T follicular helper cell (primary cell): Measurements from ENCODE around the gene LCMT2.

Experiments
- DNase-seq: peaks from one replicate; pipeline ENCODE4 v3.0.0-alpha.2; 2020; ENCODE audit warnings: low read depth
- total RNA-seq, 2 experiments: gene quantifications; one replicate each; lab custom pipeline; 2026; lab: John Stamatoyannopoulos, UW

Gene LCMT2
- 30.5 to 35.6 reads per million in 2 experiments for total RNA-seq

- DNase-seq: peak; percentile 86
Measured at GRCh38 chr15:43329960-43330779, at the start of gene LCMT2. LCMT2 (minus strand) TSS chr15:43330573; CDS start chr15:43330489, 84 bp downstream.

GRCh38 chr15:43378601-43379000 lies 48.2 kb upstream of the LCMT2 start:
- no peak for DNase-seq

- DNase-seq: no peak
Measured at GRCh38 chr15:43376017-43376705, 45.8 kb upstream of the LCMT2 start.

GRCh38 chr15:43370975-43371974 lies 40.9 kb upstream of the LCMT2 start, which contains the start of the genes TUBGCP4 and ZSCAN29:
TUBGCP4 (plus strand) TSS chr15:43371101; CDS start chr15:43371355, 254 bp downstream.
ZSCAN29 (minus strand) TSS chr15:43371043; CDS start chr15:43369913, 1,130 bp downstream.
- peak; percentile 51 for DNase-seq

- DNase-seq: no peak
Measured at GRCh38 chr15:43370310-43370974, 40.1 kb upstream of the LCMT2 start.

GRCh38 chr15:43361313-43361903 lies 31.0 kb upstream of the LCMT2 start:
- no peak for DNase-seq

GRCh38 chr15:43360821-43361220 lies 30.4 kb upstream of the LCMT2 start:
- DNase-seq: no peak

GRCh38 chr15:43352693-43353382 lies 22.5 kb upstream of the LCMT2 start:
- no peak for DNase-seq

- no peak for DNase-seq
Measured at GRCh38 chr15:43347114-43347513, 16.7 kb upstream of the LCMT2 start.

- DNase-seq: no peak
Measured at GRCh38 chr15:43346305-43346704, 15.9 kb upstream of the LCMT2 start.

GRCh38 chr15:43330780-43331087 lies 361 bp upstream of the LCMT2 start:
- DNase-seq: no peak

- no peak for DNase-seq
Measured at GRCh38 chr15:43329217-43329959, 985 bp downstream of the LCMT2 start.

- no peak for DNase-seq
Measured at GRCh38 chr15:43325039-43325684, 5.2 kb downstream of the LCMT2 start.

GRCh38 chr15:43318990-43319771 lies 11.2 kb downstream of the LCMT2 start:
- DNase-seq: no peak

- DNase-seq: no peak
Measured at GRCh38 chr15:43317566-43318184, 12.7 kb downstream of the LCMT2 start.

GRCh38 chr15:43316971-43317346 lies 13.4 kb downstream of the LCMT2 start:
- no peak for DNase-seq

GRCh38 chr15:43316016-43316970 lies 14.1 kb downstream of the LCMT2 start:
- no peak for DNase-seq
